ENCODE data around the gene KCNG4.

DNA sequence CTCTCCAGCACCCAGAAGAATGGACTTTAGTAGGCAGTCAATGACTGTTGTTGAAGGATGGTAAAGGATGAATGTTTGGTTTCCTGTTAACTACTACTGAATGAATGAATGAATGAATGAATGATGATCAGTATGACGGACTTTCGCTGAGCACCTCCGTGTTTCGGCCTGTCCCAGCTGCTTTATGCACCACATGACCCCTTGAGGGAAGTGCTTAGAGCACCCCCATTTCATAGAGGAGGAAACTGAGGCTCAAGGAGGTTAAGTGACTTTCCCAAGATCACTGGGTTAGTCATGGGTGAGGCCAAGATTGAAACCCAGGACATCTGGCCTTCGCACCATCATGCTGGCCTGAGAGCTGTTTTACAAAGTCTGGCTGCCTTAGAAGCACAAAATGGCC lies 6.8 kb downstream of the KCNG4 start:
- TF ChIP-seq, protein P1, sequence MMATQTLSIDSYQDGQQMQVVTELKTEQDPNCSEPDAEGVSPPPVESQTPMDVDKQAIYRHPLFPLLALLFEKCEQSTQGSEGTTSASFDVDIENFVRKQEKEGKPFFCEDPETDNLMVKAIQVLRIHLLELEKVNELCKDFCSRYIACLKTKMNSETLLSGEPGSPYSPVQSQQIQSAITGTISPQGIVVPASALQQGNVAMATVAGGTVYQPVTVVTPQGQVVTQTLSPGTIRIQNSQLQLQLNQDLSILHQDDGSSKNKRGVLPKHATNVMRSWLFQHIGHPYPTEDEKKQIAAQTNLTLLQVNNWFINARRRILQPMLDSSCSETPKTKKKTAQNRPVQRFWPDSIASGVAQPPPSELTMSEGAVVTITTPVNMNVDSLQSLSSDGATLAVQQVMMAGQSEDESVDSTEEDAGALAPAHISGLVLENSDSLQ (IDR thresholded peaks at IDR 0.05), result no peak
- no peak for TF ChIP-seq FOXK2 (IDR thresholded peaks at IDR 0.05)
- no peak for TF ChIP-seq SP1 (IDR thresholded peaks at IDR 0.05)
- TF ChIP-seq BHLHE40 (IDR thresholded peaks at IDR 0.05; ENCODE audit: borderline replicate concordance), result no peak
- TF ChIP-seq ELF4 (IDR thresholded peaks at IDR 0.05), result no peak
- TF ChIP-seq SUZ12 (IDR thresholded peaks at IDR 0.05), result no peak
- TF ChIP-seq TARDBP (IDR thresholded peaks at IDR 0.05), result no peak

Measured in HEK293T (cell line).